GM19467 (cell line): ENCODE measurements around the gene HNRNPL.
"Not testable (repeated sequence)": the region's sequence is repeated elsewhere in the genome, so short reads cannot be mapped to it uniquely, and the experiment has no call there.

Experiments
- ATAC-seq: cut with Tn5 transposase; IDR thresholded peaks from one replicate; pipeline ENCODE4 v1.9.1; 2021; ENCODE audit warnings: mild to moderate bottlenecking, moderate library complexity; ENCODE audit not compliant: unreplicated experiment

HNRNPL gene

DNA sequence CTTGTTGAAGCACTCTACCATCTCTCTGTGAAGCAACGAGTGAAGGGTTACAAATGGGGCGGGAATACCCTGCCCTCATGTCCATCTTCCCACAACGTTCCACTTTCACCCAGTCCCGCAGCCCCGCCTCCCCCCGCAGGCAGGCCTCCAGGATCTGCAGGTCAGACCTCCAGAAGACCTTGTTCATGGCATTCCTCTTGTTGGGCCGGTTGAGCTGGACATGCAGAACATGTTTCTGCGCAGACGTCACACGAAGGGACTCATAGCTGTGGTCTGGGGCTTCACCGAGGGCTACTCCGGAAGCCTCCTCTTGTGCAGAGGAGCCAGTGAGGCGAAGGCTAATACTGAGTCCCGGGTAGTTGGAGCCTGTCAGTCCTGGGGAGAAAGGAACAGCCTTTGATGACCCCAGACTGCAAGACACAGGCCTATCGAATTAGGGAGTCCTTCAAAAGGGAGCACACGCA, 18.6 kb downstream of the HNRNPL start:
- peak; percentile 37 for ATAC-seq

- no peak for ATAC-seq
Observed at GRCh38 chr19:38830039-38830733, 19.6 kb downstream of the HNRNPL start.

DNA sequence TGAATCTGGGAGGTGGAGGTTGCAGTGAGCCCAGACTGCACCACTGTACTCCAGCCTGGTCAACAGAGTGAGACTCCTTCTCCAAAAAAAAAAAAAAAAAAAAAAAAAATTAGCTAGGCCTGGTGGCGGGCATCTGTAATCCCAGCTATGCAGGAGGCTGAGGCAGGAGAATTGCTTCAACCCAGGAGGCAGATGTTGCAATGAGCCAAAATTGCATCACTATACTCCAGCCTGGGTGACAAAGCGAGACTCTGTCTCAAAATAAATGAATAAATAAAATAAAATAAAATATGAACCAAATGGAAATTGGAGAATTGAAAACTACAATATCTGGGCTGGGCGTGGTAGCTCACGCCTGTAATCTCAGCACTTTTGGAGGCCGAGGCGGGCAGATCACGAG, 20.6 kb downstream of the HNRNPL start:
- ATAC-seq = not testable (repeated sequence)

DNA sequence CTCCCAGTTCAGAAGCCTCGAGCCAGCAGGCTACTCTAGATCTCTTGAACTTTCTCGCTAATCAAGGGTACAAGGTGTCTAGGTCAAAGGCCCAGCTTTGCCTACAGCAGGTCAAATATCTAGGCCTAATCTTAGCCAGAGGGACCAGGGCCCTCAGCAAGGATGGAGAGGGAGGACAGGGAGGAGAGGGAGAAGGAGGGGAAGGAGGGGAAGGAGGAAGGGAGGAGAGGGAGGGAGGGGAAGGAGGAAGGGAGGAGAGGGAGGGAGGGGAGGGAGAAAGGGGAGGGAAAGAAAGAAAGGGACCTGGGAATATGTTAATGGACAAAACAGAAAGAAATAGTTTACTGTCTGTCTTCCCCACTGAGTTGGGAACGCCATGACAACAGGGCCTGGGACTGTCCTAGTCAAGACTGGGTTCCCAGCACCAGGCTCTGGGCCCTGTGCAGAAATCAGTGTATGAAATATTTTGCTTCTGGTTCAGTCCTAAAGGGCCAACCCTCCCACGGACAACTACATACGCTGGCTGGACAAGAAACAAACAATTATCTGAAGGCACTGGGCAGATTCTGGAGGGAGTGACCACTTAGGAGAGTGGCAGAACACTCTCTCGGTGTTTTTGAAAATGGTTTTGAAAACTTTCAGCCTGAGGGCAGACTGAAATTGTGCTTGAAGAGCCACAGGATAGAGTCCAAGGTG, 22.8 kb downstream of the HNRNPL start:
- no peak for ATAC-seq

DNA sequence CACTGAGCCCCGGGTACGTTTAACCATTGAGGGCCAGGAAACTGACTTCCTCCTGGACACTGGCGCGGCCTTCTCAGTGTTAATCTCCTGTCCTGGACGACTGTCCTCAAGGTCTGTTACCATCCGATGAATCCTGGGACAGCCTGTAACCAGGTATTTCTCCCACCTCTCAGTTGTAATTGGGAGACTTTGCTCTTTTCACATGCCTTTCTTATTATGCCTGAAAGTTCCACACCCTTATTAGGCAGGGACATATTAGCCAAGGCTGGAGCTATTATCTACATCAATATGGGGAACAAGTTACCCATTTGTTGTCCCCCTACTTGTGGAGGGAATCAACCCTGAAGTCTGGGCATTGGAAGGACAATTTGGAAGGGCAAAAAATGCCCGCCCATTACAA, 23.9 kb downstream of the HNRNPL start:
- ATAC-seq = not testable (repeated sequence)

DNA sequence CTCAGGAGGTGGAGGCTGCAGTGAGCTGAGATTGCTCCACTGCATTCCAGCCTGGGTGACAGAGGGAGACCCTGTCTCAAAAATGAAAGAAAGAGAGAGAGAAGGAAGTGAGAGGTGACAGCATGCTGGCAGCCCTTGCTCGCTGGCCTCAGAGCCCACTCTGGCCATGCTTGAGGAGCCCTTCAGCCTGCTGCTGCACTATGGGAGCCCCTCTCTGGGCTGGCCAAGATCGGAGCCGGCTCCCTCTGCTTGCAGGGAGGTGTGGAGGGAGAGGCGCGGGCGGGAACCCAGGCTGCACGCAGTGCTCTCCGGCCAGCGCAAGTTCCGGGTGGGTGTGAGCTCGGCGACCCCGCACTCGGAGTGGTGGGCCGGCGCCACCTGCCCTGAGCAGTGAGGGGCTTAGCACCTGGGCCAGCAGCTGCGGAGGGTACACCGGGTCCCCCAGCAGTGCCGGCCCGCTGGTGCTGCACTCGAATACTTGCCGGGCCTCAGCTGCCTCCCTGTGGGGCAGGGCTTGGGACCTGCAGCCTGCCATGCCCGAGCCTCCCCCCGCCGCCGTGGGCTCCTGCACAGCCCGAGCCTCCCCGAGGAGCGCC, 28.5 kb downstream of the HNRNPL start:
- ATAC-seq = not testable (repeated sequence)

DNA sequence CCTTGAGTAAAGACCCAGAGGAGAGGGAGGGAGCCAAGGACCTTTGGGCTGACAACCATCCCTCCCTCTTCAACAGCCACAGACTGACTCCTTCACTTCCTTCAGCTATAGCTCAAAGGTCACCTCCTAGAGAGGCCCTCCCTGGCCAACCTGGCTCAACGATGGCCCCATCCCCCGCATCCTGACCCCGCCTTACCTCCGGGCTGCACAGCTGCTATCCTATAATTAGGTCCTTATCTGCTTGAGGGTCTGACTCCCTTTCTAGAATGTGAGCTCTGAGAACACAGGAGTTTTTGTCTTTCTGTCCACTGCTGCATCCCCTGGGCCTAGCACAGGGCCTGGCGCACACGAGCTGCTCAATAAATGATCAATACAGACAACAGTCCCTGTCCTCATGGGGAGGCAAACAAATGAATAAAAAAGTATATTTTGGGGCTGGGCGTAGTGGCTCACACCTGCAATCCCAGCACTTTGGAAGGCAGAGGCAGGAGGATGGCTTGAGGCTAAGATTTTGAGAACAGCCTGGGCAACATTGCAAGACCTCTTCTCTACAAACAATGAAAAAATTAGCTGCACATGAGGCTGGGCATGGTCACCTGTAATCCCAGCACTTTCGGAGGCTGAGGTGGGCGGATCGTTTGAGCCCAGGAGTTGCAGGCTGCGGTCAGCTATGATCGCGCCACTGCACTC, 30.4 kb downstream of the HNRNPL start:
- no peak for ATAC-seq

DNA sequence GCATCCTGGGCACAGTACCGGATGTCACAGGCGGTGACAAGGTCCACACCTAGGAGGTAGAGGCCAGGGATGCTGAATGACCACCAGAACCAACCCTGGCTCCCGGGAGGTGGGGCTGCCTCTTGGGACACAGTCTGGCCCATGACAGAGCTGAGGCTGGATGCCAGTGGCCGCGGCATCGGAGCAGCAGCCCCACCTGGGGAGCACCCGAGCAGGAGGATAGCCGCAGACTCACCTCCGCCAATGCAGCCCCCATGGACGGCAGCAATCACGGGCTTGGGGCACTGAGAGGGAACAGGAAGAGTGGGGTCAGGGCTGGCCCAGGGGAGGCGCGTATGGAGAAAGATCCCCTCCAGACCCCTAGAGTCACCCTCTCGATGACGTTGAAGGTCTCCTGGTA, 32.7 kb downstream of the HNRNPL start:
- ATAC-seq = no peak

DNA sequence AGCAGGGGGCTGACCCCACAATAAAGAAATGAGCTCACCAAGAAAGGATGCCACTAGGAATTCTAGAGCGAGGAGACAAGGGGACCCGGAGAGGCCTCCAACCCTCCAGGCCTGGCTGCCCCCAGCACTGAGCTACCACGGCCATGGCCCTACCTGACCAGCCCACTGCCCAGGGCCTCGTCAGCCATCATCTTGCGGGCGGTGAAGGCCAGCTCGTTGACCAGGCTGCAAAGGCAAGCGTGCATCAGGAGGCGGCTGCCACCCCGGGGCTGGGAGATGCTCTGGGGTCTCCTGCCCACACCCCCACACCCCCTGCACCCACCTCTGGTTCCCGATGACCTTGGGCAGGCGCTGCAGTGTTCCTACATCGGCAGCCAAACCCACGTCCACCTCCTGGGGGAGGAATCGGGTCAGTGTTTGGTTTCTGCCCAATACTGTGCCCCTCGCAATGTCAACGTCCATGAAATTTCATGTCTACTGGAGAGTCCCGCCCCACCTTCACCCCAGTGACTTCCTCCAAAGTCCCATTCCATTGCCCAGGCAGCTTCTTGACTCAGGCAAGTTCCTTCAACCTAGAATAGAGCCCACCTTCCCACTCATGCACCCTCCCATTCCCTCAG, 33.5 kb downstream of the HNRNPL start:
- no peak for ATAC-seq

- no peak for ATAC-seq
Observed at GRCh38 chr19:38815059-38816001, 34.5 kb downstream of the HNRNPL start.

- not testable (repeated sequence) for ATAC-seq
Observed at GRCh38 chr19:38813932-38814331, 35.9 kb downstream of the HNRNPL start.

DNA sequence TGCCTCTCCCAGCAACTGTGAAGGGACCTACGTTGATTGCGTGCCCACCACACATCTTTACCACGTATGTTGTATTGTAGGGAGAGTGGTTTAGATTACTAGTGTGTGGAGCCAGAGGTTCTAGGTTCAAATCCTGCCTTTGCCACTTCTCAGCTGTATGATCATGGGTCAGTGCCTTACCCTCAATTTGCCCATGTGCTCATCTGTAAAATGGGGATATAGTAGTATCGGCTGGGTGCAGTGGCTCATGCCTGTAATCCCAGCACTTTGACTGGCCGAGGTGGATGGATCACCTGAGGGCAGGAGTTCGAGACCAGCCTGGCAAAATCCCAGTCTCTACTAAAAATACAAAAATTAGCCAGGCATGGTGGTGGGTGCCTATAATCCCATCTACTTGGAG, 36.5 kb downstream of the HNRNPL start:
- no peak for ATAC-seq

- ATAC-seq = no peak
Observed at GRCh38 chr19:38812841-38813320, 36.9 kb downstream of the HNRNPL start, which contains the start of gene LGALS4. TSS of gene LGALS4 (minus strand) at chr19:38812945. CDS start at chr19:38812886, 59 bp downstream.

DNA sequence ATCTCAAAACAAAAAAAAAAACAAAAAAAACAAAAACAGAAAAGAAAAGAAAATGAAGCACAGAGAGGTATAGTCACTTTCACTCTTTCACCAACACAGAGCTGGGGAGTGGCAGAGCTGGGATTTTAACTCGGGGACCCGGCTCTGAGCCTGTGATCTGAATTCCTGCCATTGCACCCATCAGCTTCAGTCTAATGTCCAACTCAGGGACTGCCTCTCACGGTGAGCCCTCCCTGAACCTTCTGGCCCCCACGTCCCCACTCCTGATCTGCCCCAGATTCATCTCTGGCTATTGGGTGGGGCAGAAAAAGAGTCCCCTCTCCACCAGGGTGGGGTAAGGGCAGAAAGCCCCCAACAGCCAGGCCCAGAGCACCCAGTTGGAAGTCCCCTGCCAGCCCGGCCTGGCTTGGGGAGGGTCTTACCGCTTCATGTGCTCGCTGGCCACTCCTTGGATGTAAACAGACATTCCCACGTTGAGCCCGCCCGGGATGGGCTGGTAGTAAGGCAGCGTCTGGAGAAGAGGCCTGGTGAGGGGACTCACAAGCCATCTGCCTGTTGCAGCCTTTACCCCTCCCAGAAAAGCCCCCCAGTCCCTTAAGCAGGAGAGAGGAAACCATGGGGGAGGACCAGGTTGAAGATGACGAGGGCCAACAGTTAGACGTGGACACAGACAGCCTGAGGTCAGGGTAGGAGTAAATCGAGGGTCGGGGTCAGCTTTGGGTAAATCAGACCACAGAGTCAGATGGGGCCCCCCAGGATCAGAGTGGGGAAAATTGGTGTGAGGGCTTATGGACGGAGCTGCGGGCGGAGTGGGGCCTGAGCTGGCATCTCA, 37.6 kb downstream of the HNRNPL start:
- no peak for ATAC-seq

DNA sequence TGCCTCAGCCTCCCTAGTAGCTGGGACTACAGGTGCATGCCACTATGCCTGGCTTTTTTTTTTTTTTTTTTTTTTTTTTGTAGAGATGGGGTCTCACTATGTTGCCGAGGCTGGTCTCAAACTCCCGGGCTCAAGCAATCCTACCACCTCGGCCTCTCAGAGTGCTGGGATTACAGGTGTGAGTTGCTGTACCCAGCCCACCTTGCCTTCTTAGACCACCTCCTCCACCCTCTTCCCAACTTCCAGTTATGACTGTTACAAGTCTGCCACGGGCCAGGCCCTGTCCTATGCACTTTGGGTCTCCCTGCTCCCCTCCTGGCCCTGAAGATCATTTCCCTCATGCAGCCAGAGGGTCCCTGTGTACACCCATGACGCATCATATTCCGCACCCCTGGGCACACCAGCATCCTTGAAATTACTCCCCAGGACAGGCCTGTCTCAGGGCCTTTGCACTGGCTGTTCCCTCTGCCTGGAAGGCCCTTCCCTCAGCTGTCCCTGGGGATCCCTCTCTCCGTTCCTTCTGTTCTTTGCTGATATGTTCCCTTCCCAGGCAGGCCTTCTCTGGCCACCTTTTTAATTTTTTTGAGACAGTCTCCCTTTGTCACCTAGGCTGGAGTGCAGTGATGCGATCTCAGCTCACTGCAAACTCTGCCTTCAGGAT, 40.1 kb downstream of the HNRNPL start:
- no peak for ATAC-seq

- ATAC-seq = no peak
Observed at GRCh38 chr19:38808741-38809140, 41.0 kb downstream of the HNRNPL start.

- ATAC-seq = not testable (repeated sequence)
Observed at GRCh38 chr19:38807374-38808098, 42.2 kb downstream of the HNRNPL start.

- no peak for ATAC-seq
Observed at GRCh38 chr19:38806371-38806770, 43.4 kb downstream of the HNRNPL start.
